Stimulated activated CD8-positive, alpha-beta memory T cell treated with anti-CD3 and anti-CD28 coated beads, Interleukin-2, amount 100 ng/mL, for 48 hours (primary cell): ENCODE results near the gene CHMP1A.

Experiments used
- DNase-seq, 2 donors: peaks; one replicate each; pipeline ENCODE4 v3.0.0-alpha.2; 2020; ENCODE audit warnings: low read depth in 2 of 2

The CHMP1A gene

GRCh38 chr16:89624777-89625761 lies 32.4 kb downstream of the CHMP1A start:
- no peak for DNase-seq

GRCh38 chr16:89623511-89624261 lies 33.8 kb downstream of the CHMP1A start:
- no peak for DNase-seq

GRCh38 chr16:89621698-89622409 lies 35.7 kb downstream of the CHMP1A start:
- no peak for DNase-seq

GRCh38 chr16:89621136-89621697 lies 36.3 kb downstream of the CHMP1A start:
- DNase-seq, result no peak

GRCh38 chr16:89620406-89620841 lies 37.1 kb downstream of the CHMP1A start:
- DNase-seq, result no peak

GRCh38 chr16:89619840-89620239 lies 37.7 kb downstream of the CHMP1A start:
- DNase-seq, result no peak

- DNase-seq, result no peak
These were observed 39.2 kb downstream of the CHMP1A start for GRCh38 chr16:89618109-89618998.

GRCh38 chr16:89617036-89617435 lies 40.5 kb downstream of the CHMP1A start:
- no peak for DNase-seq

GRCh38 chr16:89616623-89617022 lies 40.9 kb downstream of the CHMP1A start:
- no peak for DNase-seq

- DNase-seq, result peak in 1 of 2 donors; percentile 36
These were observed 41.9 kb downstream of the CHMP1A start for GRCh38 chr16:89615596-89616090.

- DNase-seq, result no peak
These were observed 42.3 kb downstream of the CHMP1A start for GRCh38 chr16:89615176-89615575.

GRCh38 chr16:89613954-89614459 lies 43.5 kb downstream of the CHMP1A start:
- DNase-seq, result no peak

GRCh38 chr16:89613231-89613953 lies 44.1 kb downstream of the CHMP1A start, which contains the start of gene DPEP1:
Gene DPEP1 (plus strand): TSS chr16:89613642. CDS start chr16:89630411, 16,769 bp downstream.
- DNase-seq, result no peak

GRCh38 chr16:89612415-89613166 lies 44.9 kb downstream of the CHMP1A start:
- no peak for DNase-seq

GRCh38 chr16:89610108-89610453 lies 47.4 kb downstream of the CHMP1A start:
- no peak for DNase-seq

- no peak for DNase-seq
These were observed 49.4 kb downstream of the CHMP1A start for GRCh38 chr16:89607937-89608740.

- DNase-seq, result no peak
These were observed 50.1 kb downstream of the CHMP1A start for GRCh38 chr16:89607453-89607852.

- DNase-seq, result no peak
These were observed 51.5 kb downstream of the CHMP1A start for GRCh38 chr16:89606006-89606405.
